ENCODE data around the gene EIF4E3.

Gene EIF4E3

DNA sequence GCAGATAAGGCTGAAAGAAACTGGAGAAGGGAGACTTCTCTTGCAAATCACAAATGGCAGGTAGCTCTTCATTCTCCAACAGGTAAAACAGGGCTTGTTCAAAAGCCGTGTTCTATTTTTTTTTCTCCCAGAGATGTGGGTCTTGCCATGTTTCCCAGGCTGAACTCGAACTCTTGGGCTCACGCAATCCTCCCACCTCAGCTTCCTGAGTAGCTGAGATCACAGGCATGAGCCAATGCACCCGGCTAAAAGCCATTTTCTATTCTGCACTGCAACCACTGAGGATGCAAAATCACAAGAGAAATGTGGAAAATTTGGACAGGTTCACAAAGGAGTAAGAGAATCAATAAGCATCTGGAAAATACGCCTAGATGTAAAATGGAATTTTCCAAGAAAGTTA lies 19.5 kb downstream of the EIF4E3 start:
- no peaks in the 10 kb centered on the region for H4K20me1 ChIP-seq (ENCODE audit: low read depth, low read length)
- 0 out of 2 replicates have a peak, but pooled peaks cover 3% of the 10 kb centered on the region for H3K27me3 ChIP-seq (ENCODE audit: low read length)
- H3K27ac ChIP-seq (ENCODE audit: low read depth, low read length) = no peak overlapping the region
- H3K79me2 ChIP-seq (ENCODE audit: insufficient read depth, low read length) = no peaks in the 10 kb centered on the region
- no peak overlapping the region for H3K4me3 ChIP-seq (ENCODE audit: insufficient read depth, low read length, poor library complexity, severe bottlenecking)
- no peaks in the 10 kb centered on the region for H3K9me2 ChIP-seq (replicated peaks; ENCODE audit: insufficient read depth, low read length)
- H3K36me3 ChIP-seq (ENCODE audit: low read length) = no peaks in the 10 kb centered on the region
- no peak for TF ChIP-seq EZH2phosphoT487 (conservative IDR thresholded peaks at IDR 0.05; ENCODE audit: low read length)
- TF ChIP-seq, protein P1, sequence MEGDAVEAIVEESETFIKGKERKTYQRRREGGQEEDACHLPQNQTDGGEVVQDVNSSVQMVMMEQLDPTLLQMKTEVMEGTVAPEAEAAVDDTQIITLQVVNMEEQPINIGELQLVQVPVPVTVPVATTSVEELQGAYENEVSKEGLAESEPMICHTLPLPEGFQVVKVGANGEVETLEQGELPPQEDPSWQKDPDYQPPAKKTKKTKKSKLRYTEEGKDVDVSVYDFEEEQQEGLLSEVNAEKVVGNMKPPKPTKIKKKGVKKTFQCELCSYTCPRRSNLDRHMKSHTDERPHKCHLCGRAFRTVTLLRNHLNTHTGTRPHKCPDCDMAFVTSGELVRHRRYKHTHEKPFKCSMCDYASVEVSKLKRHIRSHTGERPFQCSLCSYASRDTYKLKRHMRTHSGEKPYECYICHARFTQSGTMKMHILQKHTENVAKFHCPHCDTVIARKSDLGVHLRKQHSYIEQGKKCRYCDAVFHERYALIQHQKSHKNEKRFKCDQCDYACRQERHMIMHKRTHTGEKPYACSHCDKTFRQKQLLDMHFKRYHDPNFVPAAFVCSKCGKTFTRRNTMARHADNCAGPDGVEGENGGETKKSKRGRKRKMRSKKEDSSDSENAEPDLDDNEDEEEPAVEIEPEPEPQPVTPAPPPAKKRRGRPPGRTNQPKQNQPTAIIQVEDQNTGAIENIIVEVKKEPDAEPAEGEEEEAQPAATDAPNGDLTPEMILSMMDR (IDR thresholded peaks at IDR 0.05; ENCODE audit: insufficient read depth, low read length, poor library complexity, severe bottlenecking) = no peak
- H2AFZ ChIP-seq (ENCODE audit: low read depth, low read length, severe bottlenecking) = no peak overlapping the region
- H3K4me2 ChIP-seq (ENCODE audit: low read depth, low read length, poor library complexity, severe bottlenecking) = no peak overlapping the region
- no peaks in the 10 kb centered on the region for H3F3A ChIP-seq (ENCODE audit: insufficient read depth)
- H3K9ac ChIP-seq (ENCODE audit: low read length) = no peak overlapping the region
- no peaks in the 10 kb centered on the region for H3K9me3 ChIP-seq (ENCODE audit: insufficient read depth, low read length)

- no peak overlapping the region for H3K9ac ChIP-seq (ENCODE audit: low read length)
- H3K9me2 ChIP-seq (replicated peaks; ENCODE audit: insufficient read depth, low read length) = no peaks in the 10 kb centered on the region
- H2AFZ ChIP-seq (ENCODE audit: low read depth, low read length, severe bottlenecking) = no peak overlapping the region
- no peak overlapping the region for H3K4me2 ChIP-seq (ENCODE audit: low read depth, low read length, poor library complexity, severe bottlenecking)
- no peak overlapping the region for H3K4me3 ChIP-seq (ENCODE audit: insufficient read depth, low read length, poor library complexity, severe bottlenecking)
- no peaks in the 10 kb centered on the region for H3K9me3 ChIP-seq (ENCODE audit: insufficient read depth, low read length)
- H3K36me3 ChIP-seq (ENCODE audit: low read length) = no peaks in the 10 kb centered on the region
- no peak for TF ChIP-seq EZH2phosphoT487 (conservative IDR thresholded peaks at IDR 0.05; ENCODE audit: low read length)
- TF ChIP-seq, protein P1 (IDR thresholded peaks at IDR 0.05; ENCODE audit: insufficient read depth, low read length, poor library complexity, severe bottlenecking) = no peak
- 0 out of 2 replicates have a peak, but pooled peaks cover 3% of the 10 kb centered on the region for H3K27me3 ChIP-seq (ENCODE audit: low read length)
- H3K27ac ChIP-seq (ENCODE audit: low read depth, low read length) = no peak overlapping the region
- H3F3A ChIP-seq (ENCODE audit: insufficient read depth) = no peaks in the 10 kb centered on the region
- H3K79me2 ChIP-seq (ENCODE audit: insufficient read depth, low read length) = no peaks in the 10 kb centered on the region
- no peaks in the 10 kb centered on the region for H4K20me1 ChIP-seq (ENCODE audit: low read depth, low read length)
Observed at GRCh38 chr3:71704915-71705314, 20.3 kb downstream of the EIF4E3 start.

- no peak overlapping the region for H3K27ac ChIP-seq (ENCODE audit: low read depth, low read length)
- H3K36me3 ChIP-seq (ENCODE audit: low read length) = no peaks in the 10 kb centered on the region
- H2AFZ ChIP-seq (ENCODE audit: low read depth, low read length, severe bottlenecking) = no peak overlapping the region
- no peak overlapping the region for H3K4me2 ChIP-seq (ENCODE audit: low read depth, low read length, poor library complexity, severe bottlenecking)
- no peak overlapping the region for H3K4me3 ChIP-seq (ENCODE audit: insufficient read depth, low read length, poor library complexity, severe bottlenecking)
- no peaks in the 10 kb centered on the region for H3K9me3 ChIP-seq (ENCODE audit: insufficient read depth, low read length)
- H4K20me1 ChIP-seq (ENCODE audit: low read depth, low read length) = no peaks in the 10 kb centered on the region
- TF ChIP-seq, protein P1 (IDR thresholded peaks at IDR 0.05; ENCODE audit: insufficient read depth, low read length, poor library complexity, severe bottlenecking) = no peak
- TF ChIP-seq EZH2phosphoT487 (conservative IDR thresholded peaks at IDR 0.05; ENCODE audit: low read length) = no peak
- no peaks in the 10 kb centered on the region for H3F3A ChIP-seq (ENCODE audit: insufficient read depth)
- H3K9ac ChIP-seq (ENCODE audit: low read length) = no peak overlapping the region
- no peaks in the 10 kb centered on the region for H3K79me2 ChIP-seq (ENCODE audit: insufficient read depth, low read length)
- no peaks in the 10 kb centered on the region for H3K9me2 ChIP-seq (replicated peaks; ENCODE audit: insufficient read depth, low read length)
- 0 out of 2 replicates have a peak, but pooled peaks cover 3% of the 10 kb centered on the region for H3K27me3 ChIP-seq (ENCODE audit: low read length)
Observed at GRCh38 chr3:71703797-71704196, 21.4 kb downstream of the EIF4E3 start.
